ENCODE data around the gene PNMA6E.

GRCh38 chrX:153441296-153441695, 40.1 kb upstream of the PNMA6E start:
- TF ChIP-seq CTCF (IDR thresholded peaks at IDR 0.05) (no peak), POLR2A (IDR thresholded peaks at IDR 0.05) (no peak)

Data from uterus (tissue), 2 donors.